Measurements from ENCODE around the gene LRRC28.
"Not testable (repeated sequence)": the region's sequence is repeated elsewhere in the genome, so short reads cannot be mapped to it uniquely, and the experiment has no call there.

LRRC28 gene

DNA sequence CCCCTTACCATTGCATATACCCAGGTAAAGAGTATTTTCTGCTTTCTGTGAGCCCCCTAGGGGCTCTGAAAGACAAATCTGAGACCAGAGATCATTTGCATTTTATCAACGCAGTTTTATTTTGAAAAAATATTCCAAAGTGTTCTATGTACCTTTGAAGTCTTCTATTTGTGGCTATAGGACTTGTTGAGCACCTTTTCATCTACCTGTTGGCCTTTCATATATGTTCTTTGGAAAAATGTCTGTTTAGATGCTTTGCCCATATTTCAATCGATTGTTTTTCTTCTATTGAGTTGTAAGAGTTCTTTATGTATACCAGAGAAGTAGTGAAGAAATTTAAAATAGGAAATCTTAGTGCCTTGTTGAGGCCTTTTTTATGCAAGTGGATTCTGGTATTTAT is 94.0 kb downstream of the LRRC28 start:
- DNase-seq = no peak

DNA sequence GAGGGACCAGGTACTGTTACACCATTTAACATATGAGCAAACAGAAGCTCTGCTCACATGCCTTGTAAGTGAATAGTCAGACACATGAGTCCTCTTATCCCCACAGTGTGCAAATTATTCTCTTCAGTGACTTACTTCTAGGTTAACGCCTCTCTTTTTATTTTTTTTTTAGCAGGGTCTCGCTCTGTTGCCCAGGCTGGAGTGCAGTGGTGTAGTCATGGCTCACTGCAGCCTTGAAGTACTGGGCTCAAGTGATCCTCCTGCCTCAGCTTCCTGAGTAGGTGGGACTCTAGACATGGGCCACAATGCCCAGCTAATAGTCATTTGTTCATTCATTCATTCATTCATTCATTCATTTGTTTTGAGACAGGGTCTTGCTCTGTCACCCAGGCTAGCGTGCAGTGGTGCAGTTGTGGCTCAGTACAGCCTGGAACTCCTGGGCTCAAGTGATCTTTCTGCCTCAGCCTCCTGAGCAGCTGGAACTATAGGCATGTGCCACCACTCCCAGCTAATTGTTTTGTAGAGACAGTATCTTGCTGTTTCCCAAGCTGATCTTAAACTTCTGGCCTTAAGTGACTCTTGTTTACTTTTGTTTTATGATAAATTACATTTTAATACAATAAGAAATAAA is 94.7 kb downstream of the LRRC28 start:
- DNase-seq = no peak

DNA sequence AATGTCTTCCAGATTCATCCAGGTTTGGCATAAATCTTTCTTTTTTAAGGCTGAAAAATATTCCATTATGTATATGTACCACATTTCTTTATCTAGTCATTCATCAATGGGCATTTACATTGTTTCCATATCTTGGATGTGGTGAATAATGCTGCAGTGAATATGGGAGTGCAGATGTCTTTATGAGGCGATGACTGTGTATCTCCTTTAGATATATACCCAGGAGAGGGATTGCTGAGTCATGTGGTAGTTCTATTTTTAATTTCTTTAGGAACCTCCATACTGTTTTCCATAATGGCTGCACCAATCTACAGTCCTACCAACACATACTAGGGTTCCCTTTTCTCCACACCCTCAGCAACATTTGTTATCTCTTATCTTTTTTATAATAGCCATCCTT is 96.3 kb downstream of the LRRC28 start:
- no peak for DNase-seq

DNA sequence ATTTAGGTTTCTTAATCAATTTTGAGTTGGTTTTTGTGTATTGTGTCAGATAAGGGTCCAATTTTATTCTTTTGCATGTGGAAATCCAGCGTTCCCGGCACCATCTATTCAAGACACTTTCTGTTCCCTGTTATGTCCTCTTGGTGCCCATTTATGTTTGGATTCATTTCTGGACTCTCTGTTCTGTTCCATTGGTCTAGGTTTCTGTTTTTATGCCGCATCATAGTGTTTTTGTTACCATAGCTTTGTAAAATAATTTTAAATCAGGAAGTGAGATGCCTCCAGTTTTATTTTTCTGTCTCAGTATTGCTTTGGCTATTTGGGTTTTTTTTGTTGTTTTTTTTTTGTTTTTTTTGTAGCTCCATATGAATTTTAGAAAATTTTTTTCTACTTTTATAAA is 97.1 kb downstream of the LRRC28 start:
- no peak for DNase-seq

DNA sequence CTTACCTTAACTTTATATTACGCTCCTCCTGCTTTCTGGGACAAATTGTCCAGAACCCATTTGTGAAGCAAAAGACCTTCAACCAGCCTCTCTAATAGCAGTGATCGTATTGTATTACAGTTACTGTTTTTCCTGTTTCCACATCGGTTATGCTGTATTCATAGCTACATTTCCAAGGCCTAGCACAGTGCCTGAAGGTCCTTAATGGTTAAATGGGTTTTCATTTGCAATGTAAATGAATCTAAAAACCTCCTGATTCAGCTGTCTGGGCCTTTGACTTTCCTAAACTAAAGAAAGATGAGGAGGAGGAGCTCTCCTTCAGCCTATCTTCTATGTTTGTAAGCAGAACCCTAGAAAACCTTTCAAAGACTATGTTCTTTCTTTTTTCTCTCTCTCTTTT is 99.1 kb downstream of the LRRC28 start:
- DNase-seq = no peak

DNA sequence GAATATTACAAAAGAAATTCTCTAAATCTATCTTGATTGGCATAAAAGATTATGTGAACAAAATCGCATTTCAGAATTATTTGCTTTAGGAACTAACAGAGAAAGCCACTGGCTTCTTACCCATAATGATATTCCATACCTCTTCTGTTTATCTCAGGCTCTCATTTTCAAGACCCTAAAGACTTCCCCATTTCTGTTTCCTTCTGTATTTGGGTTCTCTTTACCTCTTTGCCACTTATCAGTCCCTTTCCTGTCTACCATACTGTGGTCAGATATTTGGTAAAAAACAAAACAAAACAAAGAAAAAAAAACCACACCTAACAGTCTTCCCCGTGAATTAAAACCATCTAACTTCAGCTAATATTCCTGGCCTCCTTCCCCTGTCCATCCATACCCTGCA is 108.5 kb downstream of the LRRC28 start:
- DNase-seq = no peak

DNA sequence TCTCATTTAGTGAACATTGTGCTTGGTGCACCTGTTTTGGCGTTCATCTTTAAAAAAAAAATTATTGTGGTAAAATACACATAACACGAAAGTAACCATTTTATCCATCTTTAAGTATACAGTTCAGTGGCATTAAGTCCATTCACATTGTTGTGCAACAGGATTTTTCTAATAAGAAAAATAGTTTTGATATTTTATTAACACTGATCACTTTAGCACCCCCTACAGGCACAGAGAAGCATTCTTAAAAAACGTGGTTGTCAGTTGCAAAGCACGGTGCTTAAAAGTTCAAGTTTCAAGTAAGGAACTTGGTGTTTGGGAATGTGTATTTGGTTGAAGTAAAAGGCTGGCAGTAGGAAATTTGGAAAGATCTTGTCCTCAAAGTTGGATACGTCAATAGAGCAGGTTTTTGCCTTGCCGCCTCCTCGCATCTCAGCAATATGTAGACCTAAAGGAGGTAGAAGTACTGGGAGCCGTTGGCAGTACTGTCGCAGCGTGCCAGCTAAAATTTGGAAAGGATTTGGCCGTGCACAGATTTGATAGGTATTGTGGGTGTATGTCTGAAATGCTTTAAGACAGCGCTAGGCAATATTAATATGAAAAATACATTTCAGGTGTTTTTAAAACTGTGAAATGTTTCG is 110.4 kb downstream of the LRRC28 start:
- DNase-seq = no peak

DNA sequence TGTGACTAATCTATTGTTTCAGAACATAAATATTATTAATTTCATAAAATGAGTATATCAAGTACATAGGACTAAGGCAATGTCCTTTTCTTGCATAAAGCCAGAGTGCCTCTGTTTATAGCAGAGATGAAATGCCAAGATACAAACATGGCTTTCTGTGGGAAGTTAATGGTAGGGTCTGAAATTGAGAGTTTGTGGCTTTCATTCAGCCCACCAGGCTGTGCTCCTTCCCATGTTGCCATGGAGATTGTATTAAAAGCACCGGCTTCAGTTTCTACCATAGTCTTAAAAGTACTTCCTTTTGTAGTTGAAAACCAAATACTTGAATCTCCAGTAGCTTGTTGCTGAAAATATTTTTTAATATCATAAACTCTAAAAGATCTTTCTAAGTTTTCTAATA is 114.0 kb downstream of the LRRC28 start:
- DNase-seq = no peak

DNA sequence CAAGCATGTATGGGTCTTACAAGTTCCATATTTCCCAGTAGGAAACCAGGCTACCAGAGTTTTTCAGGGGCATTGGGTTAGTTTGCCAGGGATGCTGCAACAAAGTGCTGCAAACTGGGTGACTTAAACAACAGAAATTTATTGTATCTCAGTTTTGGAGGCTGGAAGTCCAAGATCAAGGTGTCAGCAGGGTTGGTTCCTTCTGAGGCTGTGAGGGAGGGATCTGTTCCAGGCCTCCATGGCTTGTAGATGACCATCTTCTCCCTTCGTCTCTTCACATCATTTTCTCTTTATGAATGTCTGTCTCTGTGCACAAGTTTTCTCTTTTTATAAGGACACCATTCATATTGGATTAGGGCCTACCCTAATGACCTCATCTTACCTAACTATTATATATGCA is 114.7 kb downstream of the LRRC28 start:
- DNase-seq = no peak

DNA sequence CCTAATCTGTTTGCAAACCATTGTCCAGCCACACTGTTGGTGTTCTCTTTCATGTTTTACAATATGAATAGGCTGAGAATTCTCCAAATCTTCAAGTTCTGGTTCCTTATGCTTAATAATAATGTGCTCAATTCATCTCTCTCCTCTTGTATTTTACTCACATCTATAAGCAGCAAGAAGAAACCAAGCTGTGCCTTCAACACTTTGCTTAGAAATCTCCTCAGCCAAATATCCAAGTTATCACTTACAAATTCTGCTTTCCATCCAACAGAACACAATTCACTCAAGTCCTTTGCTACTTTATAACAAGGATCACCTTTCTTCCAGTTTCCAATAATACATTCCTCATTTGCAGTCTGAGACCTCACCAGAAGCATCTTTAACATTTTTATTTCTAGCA is 117.5 kb downstream of the LRRC28 start:
- DNase-seq = no peak

DNA sequence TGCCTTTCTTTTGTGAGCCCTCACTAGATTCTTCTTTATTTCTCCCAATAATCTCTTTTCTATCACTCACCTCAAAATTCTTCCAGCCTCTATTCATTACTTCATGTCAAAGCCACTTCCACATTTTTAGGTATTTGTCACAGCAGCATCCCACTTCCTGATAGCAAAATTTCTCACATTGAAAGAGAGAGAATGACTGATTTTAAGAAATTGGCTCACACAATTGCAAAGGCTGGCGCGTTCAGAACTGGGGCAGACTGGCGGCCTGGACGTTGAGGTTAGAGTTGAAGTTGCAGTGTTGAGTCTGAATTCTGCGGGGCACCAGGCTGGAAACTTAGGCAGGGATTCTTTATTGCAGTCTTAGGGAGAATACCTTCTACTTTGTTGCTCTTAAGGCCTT is 117.9 kb downstream of the LRRC28 start:
- DNase-seq = no peak

DNA sequence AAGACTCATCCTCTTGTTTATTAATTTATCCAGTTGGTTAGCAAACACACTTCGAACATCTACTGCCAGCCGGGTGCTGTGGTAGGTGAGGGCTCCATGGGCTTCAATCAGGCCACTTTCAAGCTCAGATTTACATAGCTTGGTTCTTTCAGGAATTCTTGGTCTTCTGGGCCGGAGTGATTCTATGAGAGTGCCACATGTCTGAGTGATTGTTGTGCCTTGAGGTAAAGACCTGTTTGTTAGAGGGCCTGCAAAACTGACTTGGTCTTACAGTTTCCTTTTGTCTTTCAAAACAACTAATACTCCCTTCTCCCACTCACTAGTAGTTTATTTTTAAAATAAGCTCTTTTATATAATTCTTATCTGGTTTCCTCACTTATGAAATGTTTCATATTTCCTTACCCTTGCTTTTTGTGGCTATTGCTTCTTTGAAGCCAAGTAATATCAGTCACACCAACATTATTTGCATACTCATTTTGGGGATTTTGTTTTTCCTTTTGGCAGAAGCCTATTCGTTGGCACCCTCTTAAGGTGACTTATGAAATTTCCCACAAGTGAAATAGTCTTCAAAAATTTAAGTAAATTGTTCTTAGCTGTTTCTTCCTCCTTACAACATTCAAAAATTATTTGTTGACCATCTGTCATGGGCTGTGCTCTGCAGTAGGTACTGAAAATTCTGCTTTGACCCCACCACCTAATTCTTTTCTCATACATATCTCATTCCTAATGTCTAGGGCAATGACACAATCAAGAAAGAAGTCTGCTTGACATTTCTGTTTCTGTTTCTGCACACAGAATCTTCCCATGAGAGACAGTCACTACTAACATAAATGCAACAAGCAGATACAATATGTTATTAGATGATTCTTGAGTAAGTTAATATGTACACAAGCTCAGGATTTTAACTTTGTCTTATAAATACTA is 120.2 kb downstream of the LRRC28 start:
- DNase-seq = no peak

DNA sequence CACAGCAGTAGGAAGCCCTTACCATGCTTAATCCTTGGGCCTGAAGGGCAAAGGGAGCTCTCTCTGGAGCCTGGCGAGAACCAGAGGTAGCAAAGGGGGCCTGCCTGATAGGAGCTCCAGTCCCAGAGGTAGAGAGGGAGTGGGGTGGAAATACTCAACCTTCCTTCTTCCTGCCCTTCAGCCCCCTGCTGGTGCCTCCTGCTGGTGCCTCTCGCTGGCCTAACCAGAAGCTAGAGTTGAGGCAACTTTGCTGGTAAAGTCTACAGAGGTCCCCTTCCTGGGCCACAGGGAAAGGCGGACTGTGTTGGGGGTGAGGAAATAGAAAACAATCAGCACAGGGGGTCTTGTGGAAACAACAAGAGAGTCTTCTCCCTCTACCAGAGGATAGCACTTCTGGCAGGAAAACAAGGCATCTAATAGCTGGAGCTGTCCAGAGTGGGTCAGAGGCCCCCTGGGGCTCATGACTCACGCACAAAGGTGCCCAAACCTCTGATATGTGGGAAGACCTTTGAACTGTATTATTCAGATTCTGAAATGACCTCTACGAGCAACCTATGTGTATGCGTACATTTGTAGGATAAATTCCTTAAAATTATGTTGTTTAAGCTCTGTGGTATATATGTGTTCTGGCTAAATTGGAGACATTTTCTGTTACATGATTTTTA is 133.9 kb downstream of the LRRC28 start:
- DNase-seq = no peak

DNA sequence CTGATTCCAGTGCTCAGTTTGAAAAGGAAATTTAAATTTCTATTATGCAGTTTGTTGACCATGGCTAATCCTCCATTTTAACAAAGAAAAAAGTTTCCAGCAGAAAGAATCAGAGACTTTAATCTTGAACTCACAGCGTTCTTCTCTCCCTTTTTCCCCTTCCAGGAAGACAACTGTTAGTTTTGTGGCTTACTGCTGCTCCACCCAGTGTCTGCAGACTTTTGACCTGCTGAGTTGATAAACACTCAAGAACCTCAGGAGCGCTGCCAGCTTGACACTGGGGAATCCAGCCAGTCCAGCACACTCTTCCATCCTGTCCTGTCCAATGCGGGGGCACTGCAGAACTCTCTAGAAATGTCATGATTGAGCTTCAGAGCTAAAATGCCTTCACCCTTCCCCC is 134.6 kb downstream of the LRRC28 start:
- DNase-seq = no peak

DNA sequence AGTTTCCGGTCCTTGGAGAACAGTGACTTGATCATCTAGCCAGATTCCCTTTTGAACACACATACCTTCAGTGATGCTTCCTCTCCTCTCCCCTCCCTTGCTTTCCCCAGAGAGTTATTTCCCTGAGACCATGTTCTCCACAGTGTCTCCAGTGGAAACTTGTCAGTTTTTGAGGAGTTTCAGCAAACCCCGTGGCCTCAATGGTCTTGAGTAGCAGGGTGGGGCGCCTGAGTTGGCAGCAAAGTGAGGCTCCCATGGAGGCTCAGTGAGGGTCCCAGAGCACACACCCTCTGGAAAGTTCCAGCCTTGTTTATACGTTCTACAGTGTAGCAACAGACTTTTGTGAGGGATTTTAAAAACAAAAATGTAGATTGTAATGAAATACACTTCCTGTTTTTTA is 135.1 kb downstream of the LRRC28 start:
- no peak for DNase-seq

DNA sequence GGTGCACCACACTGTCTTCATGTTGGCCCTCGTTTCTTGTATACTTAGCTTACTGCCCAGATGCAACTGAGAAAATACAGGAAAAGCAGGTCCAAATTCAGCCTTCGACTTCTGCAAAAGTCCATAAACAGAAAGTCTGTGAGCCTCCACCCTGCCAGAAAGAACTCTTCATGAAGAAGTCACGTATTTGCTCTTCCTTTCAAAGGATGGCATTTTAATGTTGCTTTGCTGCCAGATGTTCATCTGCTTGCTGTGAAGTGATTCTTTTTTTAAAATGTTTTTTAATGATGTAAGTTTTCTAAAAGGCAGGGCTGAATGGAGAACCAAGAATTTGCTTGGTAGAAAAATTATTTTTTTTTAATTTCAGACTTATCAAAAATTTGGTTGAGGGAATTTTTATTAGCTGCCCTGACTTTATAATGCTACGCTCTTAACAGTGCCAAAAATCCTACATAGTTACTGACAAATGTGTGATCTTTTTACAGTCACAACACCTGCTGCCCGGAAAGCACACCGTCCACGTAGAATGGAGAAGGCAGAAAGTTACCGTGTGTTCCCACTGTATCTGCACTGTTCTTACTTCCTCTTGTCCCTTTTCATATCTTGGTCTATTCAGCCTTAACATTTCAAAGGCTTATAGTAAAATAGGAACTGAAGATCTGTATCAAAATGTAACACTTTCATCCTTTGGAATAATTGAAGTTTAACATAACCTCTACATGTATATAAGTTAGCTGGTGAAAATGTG is 136.3 kb downstream of the LRRC28 start:
- DNase-seq = no peak

DNA sequence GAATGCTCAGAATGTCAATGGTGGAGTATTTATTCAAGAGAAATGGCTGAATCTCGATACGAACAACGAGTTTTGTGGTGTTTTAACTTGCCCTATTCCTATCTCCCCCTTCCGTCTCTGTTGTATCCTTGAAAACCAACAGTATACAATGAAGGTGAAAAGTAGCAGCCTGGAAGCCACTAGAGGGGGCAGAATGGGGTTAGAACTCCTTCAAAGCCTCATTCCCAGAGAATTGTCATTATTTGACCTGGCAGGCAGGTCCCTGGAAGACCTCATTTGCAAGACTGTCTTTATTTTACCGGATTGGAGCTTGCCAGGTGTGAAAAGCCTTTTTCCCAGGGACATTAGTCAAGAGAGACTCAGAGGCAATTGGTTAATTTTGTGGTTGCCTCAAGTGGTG is 139.4 kb downstream of the LRRC28 start:
- no peak for DNase-seq

DNA sequence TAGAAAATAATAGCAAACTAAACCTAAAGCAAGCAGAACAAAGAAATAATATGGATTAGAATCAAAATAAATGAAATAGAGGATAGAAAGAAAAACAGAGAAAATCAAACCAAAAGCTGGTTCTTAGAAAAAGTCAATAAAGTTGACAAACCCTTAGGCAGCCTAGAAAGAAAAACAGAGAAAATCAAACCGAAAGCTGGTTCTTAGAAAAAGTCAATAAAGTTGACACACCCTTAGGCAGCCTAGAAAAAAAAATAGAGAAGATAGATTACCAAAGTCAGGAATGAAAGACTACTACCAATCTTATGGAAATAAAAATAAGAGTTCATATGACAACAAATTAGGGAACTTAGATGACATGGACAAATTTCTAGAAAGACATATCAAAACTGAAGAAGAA is 142.4 kb downstream of the LRRC28 start:
- no peak for DNase-seq

DNA sequence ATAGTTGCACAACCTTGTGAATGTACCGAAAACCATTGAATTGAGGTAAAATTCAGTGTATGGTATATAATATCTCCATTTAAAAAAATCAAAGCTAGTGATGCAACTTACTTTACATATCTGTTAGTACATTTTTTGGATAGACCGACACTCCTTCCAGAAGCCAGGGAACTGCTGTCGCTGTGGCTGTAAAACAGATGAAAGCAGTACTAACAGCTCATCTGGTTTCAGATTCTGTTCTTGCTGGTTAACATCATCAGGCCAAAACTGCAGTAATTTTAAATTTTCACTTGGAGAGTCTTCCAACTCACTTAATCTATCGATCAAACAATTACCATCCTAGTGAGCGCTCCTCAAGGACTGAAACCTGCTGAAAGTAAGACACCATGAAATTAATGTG is 145.1 kb downstream of the LRRC28 start:
- no peak for DNase-seq

DNA sequence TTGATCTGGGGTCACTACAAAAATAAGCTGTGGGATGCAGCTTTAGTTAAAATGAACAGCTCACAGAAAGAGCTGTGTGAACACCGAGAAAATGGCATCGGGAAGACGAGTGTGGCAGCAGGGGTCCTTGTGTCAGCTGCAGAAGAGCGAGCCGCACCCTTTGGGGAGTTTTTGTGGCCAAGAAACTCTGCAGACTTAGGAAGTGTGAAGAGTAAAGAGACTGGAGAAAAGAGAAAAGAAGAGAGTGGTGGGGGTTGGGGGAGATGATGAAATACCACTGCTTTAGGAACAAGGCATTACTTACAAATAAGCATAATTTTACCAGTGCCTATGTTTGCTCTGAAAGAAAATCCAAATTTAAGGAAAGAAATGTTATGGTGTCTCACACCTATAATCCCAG is 147.8 kb downstream of the LRRC28 start:
- no peak for DNase-seq

DNA sequence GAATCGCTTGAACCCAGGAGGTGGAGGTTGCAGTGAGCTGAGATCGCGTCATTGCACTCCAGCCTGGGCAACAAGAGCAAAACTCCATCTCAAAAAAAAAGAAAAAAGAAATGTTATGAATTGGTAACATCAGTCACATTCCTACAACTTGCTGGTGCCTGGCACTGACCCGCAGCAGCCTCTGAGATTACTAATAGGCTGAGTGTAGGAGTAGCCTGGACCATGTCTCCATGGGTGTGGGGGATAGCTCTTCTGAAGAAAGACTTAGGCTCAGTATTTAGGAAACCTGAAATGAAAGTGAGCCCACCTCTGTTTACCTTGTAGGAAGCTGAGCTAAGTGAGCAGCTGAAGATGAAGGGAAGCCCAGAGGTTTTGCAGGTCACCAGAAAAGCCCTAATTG is 148.3 kb downstream of the LRRC28 start:
- no peak for DNase-seq

DNA sequence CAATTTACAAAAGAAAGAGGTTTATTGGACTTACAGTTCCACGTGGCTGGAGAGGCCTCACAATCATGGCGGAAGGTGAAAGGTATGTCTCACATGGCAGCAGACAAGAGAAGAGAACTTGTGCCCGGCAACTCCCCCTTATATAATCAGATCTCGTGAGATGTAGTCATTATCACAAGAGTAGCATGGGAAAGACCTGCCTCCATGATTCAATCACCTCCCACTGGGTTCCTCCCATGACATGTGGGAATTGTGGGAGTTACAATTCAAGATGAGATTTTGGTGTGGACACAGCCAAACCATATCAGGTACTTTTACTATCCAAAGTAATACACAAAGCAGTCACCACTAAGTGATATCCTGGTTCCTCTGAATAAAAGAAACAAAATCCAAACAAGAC is 149.9 kb downstream of the LRRC28 start:
- DNase-seq = not testable (repeated sequence)

Data from right hindlimb (tissue), 1 donor.